Measurements from ENCODE around the gene MICA. TPM values are rescaled to one million over a fixed set of nuclear protein-coding genes. Genes with fewer than 3 reads are reported as not detected.
"Not testable (repeated sequence)": the region's sequence is repeated elsewhere in the genome, so short reads cannot be mapped to it uniquely, and the experiment has no call there.

Gene MICA
- total RNA-seq, 4 donors from 2014 or later = 7.1 to 16.4 (median 15.2) TPM

DNA sequence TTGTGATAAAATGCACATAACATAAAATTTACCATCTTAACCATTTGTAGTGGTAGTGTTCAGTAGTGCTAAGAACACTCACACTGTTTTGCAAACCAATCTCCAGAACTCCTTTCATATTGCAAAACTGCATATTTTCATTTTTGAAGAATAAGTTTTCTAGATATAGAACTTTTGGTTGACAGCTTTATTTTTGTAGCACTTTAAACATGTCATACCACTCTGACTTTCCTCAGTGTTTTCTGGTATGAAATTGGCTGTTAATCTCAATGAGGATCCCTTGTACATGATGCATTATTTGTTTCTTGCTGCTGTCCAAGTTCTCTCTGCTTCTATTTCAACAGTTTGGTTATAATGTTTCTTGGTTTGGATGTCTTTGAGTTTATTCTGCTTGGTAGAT, 49.5 kb downstream of the MICA start:
- H3K36me3 ChIP-seq = no peaks in the 10 kb centered on the region
- H3K9me3 ChIP-seq = no peaks in the 10 kb centered on the region
- no peak overlapping the region for H3K4me3 ChIP-seq
- no peak for TF ChIP-seq POLR2A (IDR thresholded peaks at IDR 0.05)
- TF ChIP-seq, protein P1, sequence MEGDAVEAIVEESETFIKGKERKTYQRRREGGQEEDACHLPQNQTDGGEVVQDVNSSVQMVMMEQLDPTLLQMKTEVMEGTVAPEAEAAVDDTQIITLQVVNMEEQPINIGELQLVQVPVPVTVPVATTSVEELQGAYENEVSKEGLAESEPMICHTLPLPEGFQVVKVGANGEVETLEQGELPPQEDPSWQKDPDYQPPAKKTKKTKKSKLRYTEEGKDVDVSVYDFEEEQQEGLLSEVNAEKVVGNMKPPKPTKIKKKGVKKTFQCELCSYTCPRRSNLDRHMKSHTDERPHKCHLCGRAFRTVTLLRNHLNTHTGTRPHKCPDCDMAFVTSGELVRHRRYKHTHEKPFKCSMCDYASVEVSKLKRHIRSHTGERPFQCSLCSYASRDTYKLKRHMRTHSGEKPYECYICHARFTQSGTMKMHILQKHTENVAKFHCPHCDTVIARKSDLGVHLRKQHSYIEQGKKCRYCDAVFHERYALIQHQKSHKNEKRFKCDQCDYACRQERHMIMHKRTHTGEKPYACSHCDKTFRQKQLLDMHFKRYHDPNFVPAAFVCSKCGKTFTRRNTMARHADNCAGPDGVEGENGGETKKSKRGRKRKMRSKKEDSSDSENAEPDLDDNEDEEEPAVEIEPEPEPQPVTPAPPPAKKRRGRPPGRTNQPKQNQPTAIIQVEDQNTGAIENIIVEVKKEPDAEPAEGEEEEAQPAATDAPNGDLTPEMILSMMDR (IDR thresholded peaks at IDR 0.05) = no peak
- TF ChIP-seq EP300 (IDR thresholded peaks at IDR 0.05) = no peak
- no peak for TF ChIP-seq POLR2AphosphoS5 (IDR thresholded peaks at IDR 0.05)
- H3K27ac ChIP-seq = no peak overlapping the region
- no peaks in the 10 kb centered on the region for H3K4me1 ChIP-seq
- DNase-seq (ENCODE audit: low spot score in 2 of 2) = no peak
- H3K27me3 ChIP-seq = peaks cover 4% of the 10 kb centered on the region

DNA sequence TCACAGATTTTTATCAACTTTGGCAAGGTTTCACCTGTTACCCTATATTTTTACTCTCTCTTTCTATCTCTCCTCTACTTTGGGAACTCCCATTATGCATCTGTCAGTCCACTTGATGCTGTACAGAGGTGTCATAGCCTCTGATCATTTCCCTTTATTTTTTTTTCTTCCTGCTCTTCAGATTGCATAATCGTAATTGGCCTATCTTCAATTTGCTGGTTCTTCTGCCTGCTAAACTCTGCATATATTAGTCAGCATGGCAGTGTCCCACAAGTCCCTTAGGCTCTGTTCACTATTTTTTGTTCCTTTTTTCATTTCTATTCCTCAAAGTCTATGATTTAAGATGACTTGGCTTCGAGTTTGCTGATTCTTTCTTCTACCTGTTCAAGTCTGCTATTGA, 49.9 kb downstream of the MICA start:
- no peak overlapping the region for H3K4me3 ChIP-seq
- no peak for DNase-seq (ENCODE audit: low spot score in 2 of 2)
- no peaks in the 10 kb centered on the region for H3K4me1 ChIP-seq
- H3K27ac ChIP-seq = no peak overlapping the region
- WGBS = 49% methylated on average over 2 of the region's 2 CpGs
- H3K9me3 ChIP-seq = no peaks in the 10 kb centered on the region
- TF ChIP-seq POLR2A (IDR thresholded peaks at IDR 0.05) = no peak
- TF ChIP-seq EP300 (IDR thresholded peaks at IDR 0.05) = no peak
- TF ChIP-seq, protein P1 (IDR thresholded peaks at IDR 0.05) = no peak
- no peak for TF ChIP-seq POLR2AphosphoS5 (IDR thresholded peaks at IDR 0.05)
- no peaks in the 10 kb centered on the region for H3K36me3 ChIP-seq
- H3K27me3 ChIP-seq = peaks cover 4% of the 10 kb centered on the region

DNA sequence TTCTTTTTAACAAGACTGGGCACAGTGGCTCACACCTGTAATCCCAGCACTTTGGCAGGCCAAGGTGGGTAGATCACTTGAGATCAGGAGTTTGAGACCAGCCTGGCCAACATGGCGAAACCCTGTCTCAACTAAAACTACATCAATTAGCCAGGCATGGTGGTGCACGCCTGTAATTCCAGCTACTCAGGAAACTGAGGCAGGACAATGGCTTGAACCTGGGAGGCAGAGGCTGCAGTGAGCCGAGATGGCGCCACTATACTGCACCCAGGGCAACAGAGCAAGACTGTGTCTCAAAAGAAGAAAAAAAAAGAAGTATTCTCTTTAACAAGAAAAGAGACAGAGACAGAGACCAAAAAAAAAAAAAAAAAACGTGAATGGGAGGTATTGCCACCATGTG, 56.5 kb downstream of the MICA start:
- not testable (repeated sequence) for DNase-seq (ENCODE audit: low spot score in 2 of 2); H3K27me3 ChIP-seq; H3K27ac ChIP-seq; H3K9me3 ChIP-seq; H3K4me3 ChIP-seq; H3K36me3 ChIP-seq
- H3K4me1 ChIP-seq = peaks cover 29% of the 10 kb centered on the region
- 88% methylated on average over 5 of the region's 5 CpGs for WGBS

DNA sequence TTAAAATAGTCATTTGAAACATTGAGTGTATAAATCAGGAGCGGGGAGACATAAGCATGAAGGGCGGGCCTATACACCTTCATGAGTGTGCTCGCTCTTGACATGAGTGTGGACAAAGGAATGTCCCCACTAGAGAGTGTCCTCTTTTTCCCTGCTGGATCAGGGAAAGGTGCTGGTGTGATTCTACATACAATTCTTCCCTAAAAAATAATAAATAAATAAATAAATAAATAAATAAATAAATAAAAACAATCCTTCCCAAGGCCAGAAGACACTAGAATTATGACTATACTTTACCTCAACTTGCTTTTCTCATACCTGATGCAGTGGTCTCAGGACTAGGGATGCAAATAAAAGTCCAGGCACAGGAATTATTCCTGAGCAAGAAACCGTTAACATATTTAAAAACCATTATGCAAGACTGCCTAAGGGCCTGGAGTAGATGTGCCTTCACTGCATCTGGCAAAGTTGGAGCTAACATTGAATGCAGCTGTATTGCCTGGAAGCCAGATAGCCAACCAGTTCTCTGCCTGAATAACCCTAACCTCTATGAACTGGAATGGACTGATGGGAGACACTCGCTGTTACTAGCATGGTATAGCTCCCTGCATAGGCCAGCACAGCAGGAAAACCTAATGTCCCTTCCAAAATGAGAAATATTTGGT, 57.1 kb downstream of the MICA start:
- Histone ChIP-seq H3K36me3 (no peaks in the 10 kb centered on the region), H3K4me3 (no peak overlapping the region), H3K4me1 (peaks cover 34% of the 10 kb centered on the region), H3K27ac (no peak overlapping the region), H3K9me3 (no peaks in the 10 kb centered on the region), H3K27me3 (no peaks in the 10 kb centered on the region)
- WGBS = 91% methylated on average over 5 of the region's 5 CpGs
- DNase-seq (ENCODE audit: low spot score in 2 of 2) = no peak
- TF ChIP-seq EP300 (IDR thresholded peaks at IDR 0.05) = no peak
- TF ChIP-seq POLR2AphosphoS5 (IDR thresholded peaks at IDR 0.05) = no peak
- no peak for TF ChIP-seq POLR2A (IDR thresholded peaks at IDR 0.05)
- TF ChIP-seq, protein P1 (IDR thresholded peaks at IDR 0.05) = no peak

- DNase-seq (ENCODE audit: low spot score in 2 of 2) = no peak
- no peaks in the 10 kb centered on the region for H3K27me3 ChIP-seq
- H3K4me3 ChIP-seq = peak overlapping the region; percentile 60
- WGBS = 51% methylated on average over 11 of the region's 11 CpGs
- no peaks in the 10 kb centered on the region for H3K9me3 ChIP-seq
- TF ChIP-seq POLR2AphosphoS5 (IDR thresholded peaks at IDR 0.05) = no peak
- TF ChIP-seq EP300 (IDR thresholded peaks at IDR 0.05) = no peak
- no peak for TF ChIP-seq POLR2A (IDR thresholded peaks at IDR 0.05)
- TF ChIP-seq, protein P1 (IDR thresholded peaks at IDR 0.05) = no peak
- peak overlapping the region; percentile 75 for H3K27ac ChIP-seq
- H3K36me3 ChIP-seq = no peaks in the 10 kb centered on the region
- peaks cover 34% of the 10 kb centered on the region for H3K4me1 ChIP-seq
Observed at GRCh38 chr6:31462026-31462963, 58.9 kb downstream of the MICA start.

Measured in suprapubic skin (tissue), 4 donors.